Loucy (cell line): ENCODE data around the gene CCDC33.

Experiments used
- CTCF ChIP-seq: fragments of 200-600 bp; sonication (generic); conservative IDR thresholded peaks from 2 replicates; pipeline ENCODE4 v1.5.1; 2014; ENCODE audit warnings: mild to moderate bottlenecking, antibody characterized with exemption, low read length
- EZH2phosphoT487 ChIP-seq: fragments of 200-600 bp; IDR thresholded peaks from 2 replicates; pipeline ENCODE4 v1.6.1; 2018; ENCODE audit warnings: antibody characterized with exemption, mild to moderate bottlenecking, moderate library complexity, borderline replicate concordance

DNA sequence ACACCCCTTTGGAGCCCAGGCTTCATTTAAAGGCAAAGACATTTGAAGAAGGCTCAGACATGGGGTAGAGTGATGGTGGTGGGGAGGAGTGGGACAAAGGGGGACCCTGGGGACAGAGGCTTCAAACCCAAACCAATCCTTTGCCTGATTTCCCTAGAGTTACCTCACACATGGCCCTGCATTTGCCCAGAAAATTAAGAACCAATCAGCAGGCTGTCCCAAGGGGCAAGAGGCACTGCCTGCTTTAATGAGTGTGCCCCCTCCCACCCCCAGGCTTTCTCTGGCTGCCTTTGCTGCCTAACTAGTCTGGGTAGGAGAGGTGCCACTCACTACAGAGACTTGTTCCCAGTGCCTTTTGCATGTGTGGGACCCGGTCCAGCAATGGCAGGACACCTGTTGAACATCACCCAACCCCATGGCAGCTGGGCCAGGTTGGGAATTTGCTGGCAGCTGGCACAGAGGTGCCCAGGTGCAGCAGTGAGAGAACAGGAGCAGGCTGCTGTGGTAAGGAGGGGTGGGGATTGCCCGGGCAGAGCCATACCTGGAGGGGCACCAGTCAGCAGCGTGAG lies 38.4 kb downstream of the CCDC33 start:
- TF ChIP-seq CTCF (no peak), EZH2phosphoT487 (no peak)
